Activated CD4-positive, alpha-beta T cell treated with anti-CD3 and anti-CD28 coated beads, Interleukin-2, amount 10 ng/mL, durations not matched to agents 7 days and 5 days (primary cell): ENCODE results near the gene STMN1. TPM values are rescaled to one million over a fixed set of nuclear protein-coding genes. Genes with fewer than 3 reads are reported as not detected.
"Not testable (repeated sequence)": the region's sequence is repeated elsewhere in the genome, so short reads cannot be mapped to it uniquely, and the experiment has no call there.

Experiments used
- CTCF ChIA-PET: fragments of 350-600 bp; sonication (Branson Sonifier 250); formaldehyde crosslinking; loops from one replicate; lab custom pipeline; 2021; ENCODE audit warnings: antibody characterized with exemption; lab: Charles Lee
- POLR2A ChIA-PET: fragments of 350-600 bp; sonication (Branson Sonifier 250); formaldehyde crosslinking; loops from one replicate; lab custom pipeline; 2021; ENCODE audit warnings: antibody characterized with exemption; lab: Charles Lee
- DNase-seq: peaks from one replicate; pipeline ENCODE4 v3.0.0-alpha.2; 2020
- H3K27ac Mint-ChIP-seq: one replicate; pipeline ENCODE4 v1.8.0; 2021; ENCODE audit warnings: mild to moderate bottlenecking, moderate library complexity, mixed read lengths
- H3K27me3 Mint-ChIP-seq: one replicate; pipeline ENCODE4 v1.8.0; 2021; ENCODE audit warnings: mixed read lengths
- H3K36me3 Mint-ChIP-seq: one replicate; pipeline ENCODE4 v1.8.0; 2021; ENCODE audit warnings: low read depth, mixed read lengths
- H3K4me1 Mint-ChIP-seq: one replicate; pipeline ENCODE4 v1.8.0; 2021; ENCODE audit warnings: mixed read lengths
- H3K4me3 Mint-ChIP-seq: one replicate; pipeline ENCODE4 v1.8.0; 2021; ENCODE audit warnings: mild to moderate bottlenecking, moderate library complexity, mixed read lengths
- H3K9me3 Mint-ChIP-seq: one replicate; pipeline ENCODE4 v1.8.0; 2021; ENCODE audit warnings: mixed read lengths
- total RNA-seq, 2 experiments: library from RNA; stranded (reverse); gene quantifications; one replicate each; pipeline ENCODE4 v1.2.3, GENCODE V29; 2021

Gene STMN1
- total RNA-seq: 1,000 to 10,000 TPM in 1 of 2 experiments, 100 to 1,000 TPM in 1; 800 to 1,022 TPM

DNA sequence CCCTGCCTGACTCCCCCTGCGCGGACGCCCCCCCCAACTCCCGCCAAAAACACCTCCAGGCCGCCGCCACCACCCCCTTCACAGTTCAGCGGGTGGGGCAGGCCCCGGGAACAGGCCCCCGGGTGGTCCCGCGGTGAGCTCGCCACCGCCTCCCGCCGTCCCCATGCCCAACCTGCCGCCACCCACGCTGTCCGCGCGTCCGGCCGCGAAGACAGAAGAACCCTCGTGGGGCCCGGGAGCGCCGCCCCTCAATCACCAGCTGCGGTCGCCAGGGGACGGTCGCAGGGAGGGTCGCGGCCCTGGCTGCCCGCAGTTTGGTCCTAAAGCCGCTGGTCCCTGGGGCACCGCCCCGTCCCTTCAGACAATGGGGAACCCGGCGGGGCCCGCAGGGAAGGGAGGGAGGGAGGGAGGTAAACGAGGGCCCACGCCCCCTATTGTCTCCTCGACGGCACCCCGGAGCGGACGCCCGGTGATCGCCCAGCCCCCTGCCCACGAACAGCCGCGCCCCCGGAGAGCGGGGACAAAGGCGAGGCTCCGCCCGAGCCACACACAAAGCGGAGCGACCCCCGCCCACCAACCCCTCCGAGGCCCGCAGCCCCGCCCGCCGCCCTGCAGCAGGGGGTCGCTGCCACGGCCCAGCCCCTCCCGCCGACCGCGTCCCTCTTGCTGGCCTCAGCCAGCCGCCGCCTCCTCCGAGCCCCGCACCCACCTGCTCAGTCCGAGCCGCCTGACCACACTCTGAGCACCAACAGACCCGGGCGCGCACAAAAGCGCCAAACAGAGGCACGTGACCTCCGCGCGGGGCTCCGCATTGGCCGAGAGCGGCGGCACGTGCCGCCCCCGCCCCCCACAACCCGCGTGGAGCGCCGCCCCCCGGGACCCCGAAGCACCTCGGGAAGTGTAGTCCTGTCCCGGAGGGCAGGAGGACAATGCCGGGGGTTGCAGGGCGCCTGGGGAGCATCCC is at the start of gene STMN1:
Gene STMN1 (minus strand): TSS at position 740 of the 964 bp plus-strand sequence. CDS start 1,743 bp downstream, outside the sequence.
- Mint-ChIP-seq H3K9me3 (no peaks in the 10 kb centered on the region), H3K4me1 (peaks cover 40% of the 10 kb centered on the region), H3K4me3 (peak within 1 kb of the TSS; percentile 99), H3K27ac (peak within 1 kb of the TSS; percentile 99), H3K27me3 (peaks cover 19% of the 10 kb centered on the region), H3K36me3 (peaks cover 35% of the 10 kb centered on the region)
- POLR2A ChIA-PET: no interaction called here
- DNase-seq: peak; percentile 91
- CTCF ChIA-PET: interaction anchor here (1.1 to 6.8 kb wide), 4 partner anchors 8 to 97 kb away, joined by 3 to 62 read pairs (median 8); partner anchors contain the start of gene PAFAH2

- Mint-ChIP-seq H3K4me3 (no peak overlapping the region), H3K4me1 (peaks cover 10% of the 10 kb centered on the region), H3K9me3 (peaks cover 2% of the 10 kb centered on the region), H3K27me3 (no peaks in the 10 kb centered on the region), H3K27ac (no peak overlapping the region), H3K36me3 (peaks cover 34% of the 10 kb centered on the region)
- ChIA-PET POLR2A (no interaction called here), CTCF (interaction anchor here (0.9 to 1.1 kb wide), 2 partner anchors 42 to 60 kb away, joined by 3 read pairs; partner anchors contain the start of gene PAFAH2)
- no peak for DNase-seq
Measured at GRCh38 chr1:25955553-25955952, 49.3 kb upstream of the STMN1 start.

DNA sequence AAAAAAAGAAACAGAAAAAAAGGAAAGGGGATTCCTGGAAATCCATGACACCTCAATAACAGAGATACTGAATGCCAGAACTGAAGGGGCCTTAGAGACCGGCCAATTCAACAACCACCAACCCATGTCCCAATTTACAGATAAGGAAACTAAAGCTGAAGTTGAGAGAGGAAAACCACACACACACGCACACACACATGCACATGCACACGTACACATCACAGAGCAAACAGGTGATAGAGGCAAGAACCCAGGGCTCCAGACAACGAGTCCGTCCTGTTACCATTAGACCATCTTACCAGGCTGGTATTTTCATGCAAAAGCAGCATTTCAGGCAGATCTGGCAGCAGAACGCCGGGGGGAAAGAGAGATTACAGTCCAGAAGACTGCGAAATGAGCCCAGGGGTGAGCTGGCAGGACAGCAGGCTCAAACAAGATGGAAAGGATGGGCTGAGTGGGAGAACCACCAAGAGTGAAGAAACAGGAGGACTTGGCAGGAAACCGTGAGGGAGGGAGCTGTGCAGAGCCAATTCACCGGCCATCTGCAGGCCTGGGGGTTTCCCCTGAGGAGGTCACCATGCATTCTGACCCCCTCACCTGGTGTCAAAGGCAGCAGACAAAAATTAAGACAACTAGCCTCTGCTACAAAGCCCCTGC is 48.2 kb upstream of the STMN1 start:
- Mint-ChIP-seq H3K27me3 (no peaks in the 10 kb centered on the region), H3K27ac (peak overlapping the region; percentile 80), H3K9me3 (peaks cover 2% of the 10 kb centered on the region), H3K4me3 (no peak overlapping the region), H3K4me1 (peaks cover 10% of the 10 kb centered on the region), H3K36me3 (peaks cover 22% of the 10 kb centered on the region)
- CTCF ChIA-PET: interaction anchor here (0.6 to 1.1 kb wide), 2 partner anchors 59 to 64 kb away, joined by 3 read pairs; no protein-coding TSS in a partner anchor
- POLR2A ChIA-PET: no interaction called here
- no peak for DNase-seq

DNA sequence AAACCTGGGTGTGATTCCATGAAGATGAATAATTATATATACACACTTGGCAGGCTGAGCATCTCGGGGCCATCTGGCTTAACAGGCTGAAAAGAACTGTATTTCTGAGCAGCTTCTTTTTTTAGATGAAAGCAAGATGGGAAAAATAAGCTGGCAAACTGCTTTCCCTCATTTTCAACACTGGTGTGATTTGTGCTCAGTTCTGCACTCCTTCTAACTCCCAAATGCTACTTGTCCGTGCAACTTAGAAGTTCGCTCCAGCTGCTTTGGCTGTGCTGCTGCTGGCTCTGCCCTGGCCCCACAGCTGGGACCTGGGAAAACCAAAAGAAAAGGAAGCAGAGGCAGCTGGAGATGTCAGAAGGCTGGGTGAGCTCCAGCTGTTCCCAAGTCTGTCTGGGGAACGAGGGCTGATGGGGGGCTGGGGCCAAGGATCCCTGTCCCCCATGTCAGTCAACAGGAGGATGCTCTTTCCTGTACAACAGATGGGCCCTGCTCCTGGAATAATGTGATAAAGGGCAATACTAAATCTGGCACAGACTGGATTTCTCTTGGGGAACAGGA is 46.7 kb upstream of the STMN1 start:
- H3K9me3 Mint-ChIP-seq: no peaks in the 10 kb centered on the region
- DNase-seq: no peak
- no peak overlapping the region for H3K27ac Mint-ChIP-seq
- no peaks in the 10 kb centered on the region for H3K27me3 Mint-ChIP-seq
- H3K36me3 Mint-ChIP-seq: peaks cover 10% of the 10 kb centered on the region
- ChIA-PET CTCF (no interaction called here), POLR2A (no interaction called here)
- no peak overlapping the region for H3K4me3 Mint-ChIP-seq
- H3K4me1 Mint-ChIP-seq: peaks cover 10% of the 10 kb centered on the region

- H3K9me3 Mint-ChIP-seq: peaks cover 6% of the 10 kb centered on the region
- POLR2A ChIA-PET: no interaction called here
- peaks cover 3% of the 10 kb centered on the region for H3K36me3 Mint-ChIP-seq
- DNase-seq: no peak
- H3K27me3 Mint-ChIP-seq: no peaks in the 10 kb centered on the region
- H3K4me1 Mint-ChIP-seq: peaks cover 2% of the 10 kb centered on the region
- H3K4me3 Mint-ChIP-seq: no peak overlapping the region
- no peak overlapping the region for H3K27ac Mint-ChIP-seq
- CTCF ChIA-PET: interaction anchor here (0.7 to 1.2 kb wide), 2 partner anchors 49 to 1185 kb away, joined by 3 read pairs; partner anchors contain the start of gene PAFAH2
Measured at GRCh38 chr1:25948641-25949040, 42.4 kb upstream of the STMN1 start.

DNA sequence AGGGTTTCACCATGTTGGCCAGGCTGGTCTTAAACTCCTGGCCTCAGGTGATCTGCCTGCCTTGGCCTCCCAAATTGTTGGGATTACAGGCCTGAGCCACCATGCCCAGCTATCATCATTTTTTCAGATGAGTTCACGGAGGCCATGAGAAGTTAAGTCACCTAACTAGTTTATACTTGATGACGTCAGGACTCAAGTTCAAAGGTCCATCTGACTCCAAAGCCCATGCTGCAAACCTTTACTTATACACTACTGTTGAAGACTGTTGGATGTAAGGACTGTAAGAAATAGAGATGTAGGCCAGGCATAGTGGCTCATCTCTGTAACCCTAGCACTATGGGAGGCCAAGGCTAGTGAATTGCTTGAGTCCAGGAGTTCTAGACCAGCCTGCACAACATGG is 40.8 kb upstream of the STMN1 start:
- H3K9me3 Mint-ChIP-seq: peaks cover 13% of the 10 kb centered on the region
- no peak overlapping the region for H3K27ac Mint-ChIP-seq
- no peaks in the 10 kb centered on the region for H3K27me3 Mint-ChIP-seq
- H3K4me3 Mint-ChIP-seq: no peak overlapping the region
- CTCF ChIA-PET: interaction anchor here (1.1 to 1.3 kb wide), 2 partner anchors 13 to 15 kb away, joined by 3 read pairs; no protein-coding TSS in a partner anchor
- POLR2A ChIA-PET: no interaction called here
- DNase-seq: no peak
- H3K36me3 Mint-ChIP-seq: peaks cover 8% of the 10 kb centered on the region
- no peaks in the 10 kb centered on the region for H3K4me1 Mint-ChIP-seq

- ChIA-PET CTCF (interaction anchor here (1.2 to 1.3 kb wide), 2 partner anchors 15 to 16 kb away, joined by 3 read pairs; no protein-coding TSS in a partner anchor), POLR2A (no interaction called here)
- H3K36me3 Mint-ChIP-seq: peaks cover 8% of the 10 kb centered on the region
- no peak for DNase-seq
- H3K9me3 Mint-ChIP-seq: peaks cover 13% of the 10 kb centered on the region
- H3K27ac Mint-ChIP-seq: no peak overlapping the region
- no peaks in the 10 kb centered on the region for H3K4me1 Mint-ChIP-seq
- H3K27me3 Mint-ChIP-seq: no peaks in the 10 kb centered on the region
- H3K4me3 Mint-ChIP-seq: no peak overlapping the region
Measured at GRCh38 chr1:25945761-25946160, 39.5 kb upstream of the STMN1 start.

GRCh38 chr1:25944986-25945385 is 38.8 kb upstream of the STMN1 start:
- POLR2A ChIA-PET: no interaction called here
- CTCF ChIA-PET: interaction anchor here (0.5 to 1.2 kb wide), 9 partner anchors 15 to 1097 kb away, joined by 3 to 5 read pairs (median 3); no protein-coding TSS in a partner anchor
- no peaks in the 10 kb centered on the region for H3K4me1 Mint-ChIP-seq
- H3K27me3 Mint-ChIP-seq: no peaks in the 10 kb centered on the region
- H3K9me3 Mint-ChIP-seq: peaks cover 13% of the 10 kb centered on the region
- H3K4me3 Mint-ChIP-seq: no peak overlapping the region
- peaks cover 8% of the 10 kb centered on the region for H3K36me3 Mint-ChIP-seq
- DNase-seq: no peak
- H3K27ac Mint-ChIP-seq: no peak overlapping the region

GRCh38 chr1:25943511-25943910 is 37.3 kb upstream of the STMN1 start:
- DNase-seq, CTCF ChIA-PET, H3K27ac Mint-ChIP-seq, H3K4me1 Mint-ChIP-seq, H3K36me3 Mint-ChIP-seq, H3K4me3 Mint-ChIP-seq, POLR2A ChIA-PET, H3K27me3 Mint-ChIP-seq: not testable (repeated sequence)
- peaks cover 13% of the 10 kb centered on the region for H3K9me3 Mint-ChIP-seq

- Mint-ChIP-seq H3K27ac (no peak overlapping the region), H3K27me3 (peaks cover 7% of the 10 kb centered on the region), H3K36me3 (no peaks in the 10 kb centered on the region), H3K4me1 (peaks cover 2% of the 10 kb centered on the region), H3K4me3 (no peak overlapping the region), H3K9me3 (no peaks in the 10 kb centered on the region)
- DNase-seq: no peak
- ChIA-PET POLR2A (no interaction called here), CTCF (no interaction called here)
Measured at GRCh38 chr1:25936947-25937346, 30.7 kb upstream of the STMN1 start.

GRCh38 chr1:25933479-25934365 is 27.5 kb upstream of the STMN1 start:
- POLR2A ChIA-PET: no interaction called here
- H3K27ac Mint-ChIP-seq: no peak overlapping the region
- peaks cover 11% of the 10 kb centered on the region for H3K27me3 Mint-ChIP-seq
- no peaks in the 10 kb centered on the region for H3K9me3 Mint-ChIP-seq
- CTCF ChIA-PET: interaction anchor here (0.5 to 1.4 kb wide), 2 partner anchors 13 to 333 kb away, joined by 3 to 5 read pairs; no protein-coding TSS in a partner anchor
- no peak overlapping the region for H3K4me3 Mint-ChIP-seq
- no peaks in the 10 kb centered on the region for H3K36me3 Mint-ChIP-seq
- no peak for DNase-seq
- H3K4me1 Mint-ChIP-seq: peaks cover 2% of the 10 kb centered on the region
